ENCODE results near the gene QRICH2. TPM values are rescaled to one million over a fixed set of nuclear protein-coding genes. Genes with fewer than 3 reads are reported as not detected.

QRICH2 gene
- total and polyA plus RNA-seq, 2 of the 4 experiments (the other 2 are of a cell fraction), result 4.3 to 4.8 TPM

GRCh38 chr17:76296186-76296585 is 11.9 kb downstream of the QRICH2 start:
- H2BK120ac ChIP-seq (ENCODE audit: low read depth, low read length), result no peak overlapping the region
- no peak overlapping the region for H4K91ac ChIP-seq (ENCODE audit: insufficient read depth, low read depth, low read length)
- H3K4ac ChIP-seq (ENCODE audit: low read depth, low read length), result no peak overlapping the region
- no peak overlapping the region for H3K4me3 ChIP-seq (ENCODE audit: insufficient read depth, low read depth, low read length)
- CTCF ChIA-PET, result interaction anchor here (0.6 kb wide), 1 partner anchor 67 kb away, joined by 4 read pairs; no protein-coding TSS in a partner anchor
- dilution Hi-C loops (cut with HindIII; ENCODE audit: low sequenced_read_pairs, unreplicated experiment) (no loop called here), in situ Hi-C loops (cut with MboI; ENCODE audit: low sequenced_read_pairs) (loop anchor here (10.0 kb wide), 1 partner anchor 281 kb away; no protein-coding TSS in a partner anchor), intact Hi-C loops (cut with micrococcal nuclease) (loop anchor here (5.0 kb wide), 1 partner anchor 289 kb away; no protein-coding TSS in a partner anchor)
- no peak overlapping the region for H3K18ac ChIP-seq (ENCODE audit: low read depth, low read length)
- H2AK5ac ChIP-seq (ENCODE audit: low read depth, low read length), result no peak overlapping the region
- H2BK15ac ChIP-seq (ENCODE audit: low read depth, low read length), result no peak overlapping the region
- H4K20me1 ChIP-seq (ENCODE audit: insufficient read depth, low read length), result peaks cover 3% of the 10 kb centered on the region; the same call in 1 of the 2 replicates
- WGBS, 2 experiments (ENCODE audit: extremely low coverage in 2 of 2, insufficient read length in 1 of 2), result no CpG with 5 or more reads among the region's 4 CpGs
- H3K27me3 ChIP-seq (ENCODE audit: control insufficient read depth, insufficient read depth, low read length), result no peaks in the 10 kb centered on the region
- H3K79me1 ChIP-seq (ENCODE audit: low read depth in 1 of 2, low read length in 2 of 2), result peaks cover 0 to 15% of the 10 kb centered on the region in 2 experiments; a peak in 2 of 4 replicates
- H4K8ac ChIP-seq (ENCODE audit: low read depth in 2 of 2, low read length in 2 of 2), result no peak overlapping the region
- H3K9me1 ChIP-seq (ENCODE audit: insufficient read depth, low read length), result peaks cover 10% of the 10 kb centered on the region
- POLR2A ChIA-PET (ENCODE audit: unreplicated experiment), result no interaction called here
- BruUV-seq (replicated peaks), result no TSS peak
- H3K9me3 ChIP-seq (ENCODE audit: control insufficient read depth, insufficient read depth, low read length), result no peaks in the 10 kb centered on the region
- H2AK9ac ChIP-seq (replicated peaks; ENCODE audit: low read depth, low read length, poor library complexity), result no peak overlapping the region
- no peak for DNase-seq
- H4K5ac ChIP-seq (ENCODE audit: low read depth, low read length), result no peak overlapping the region
- H3K56ac ChIP-seq (ENCODE audit: extremely low read depth, insufficient read depth, low read length), result no peak overlapping the region
- H3K9ac ChIP-seq (ENCODE audit: low read depth, low read length), result no peak overlapping the region
- H2AFZ ChIP-seq (replicated peaks; ENCODE audit: low read length, poor library complexity), result no peak overlapping the region
- no peak overlapping the region for H3K23ac ChIP-seq (ENCODE audit: low read depth, low read length)
- no peak overlapping the region for H3K4me2 ChIP-seq (ENCODE audit: low read depth, low read length)
- H2BK5ac ChIP-seq (ENCODE audit: low read depth, low read length, poor library complexity, severe bottlenecking), result no peak overlapping the region
- H3K4me1 ChIP-seq (ENCODE audit: control insufficient read depth, insufficient read depth, low read length), result no peaks in the 10 kb centered on the region
- no peak overlapping the region for H2BK20ac ChIP-seq (ENCODE audit: low read depth, low read length)
- no peak; the same call in 1 of the 2 replicates for ATAC-seq (ENCODE audit: low read depth)
- no peak overlapping the region for H3K14ac ChIP-seq (replicated peaks; ENCODE audit: low read depth, low read length)
- TF ChIP-seq MAZ (IDR thresholded peaks at IDR 0.05; ENCODE audit: borderline replicate concordance, low read depth, low read length) (no peak), ELK1 (IDR thresholded peaks at IDR 0.05; ENCODE audit: borderline replicate concordance, low read depth, low read length) (no peak), NFE2L2 (IDR thresholded peaks at IDR 0.05; ENCODE audit: low read depth, low read length) (no peak), POLR2A (IDR thresholded peaks at IDR 0.05; ENCODE audit: low read depth, low read length) (no peak), CTCF (conservative IDR thresholded peaks at IDR 0.05; ENCODE audit: low read depth, low read length) (no peak), BHLHE40 (IDR thresholded peaks at IDR 0.05; ENCODE audit: low read depth, low read length) (no peak), USF2 (IDR thresholded peaks at IDR 0.05; ENCODE audit: low read depth, low read length) (no peak), MXI1 (IDR thresholded peaks at IDR 0.05; ENCODE audit: borderline replicate concordance, low read depth, low read length) (no peak), RCOR1 (IDR thresholded peaks at IDR 0.05; ENCODE audit: insufficient replicate concordance, low read length) (no peak), RAD21 (IDR thresholded peaks at IDR 0.05; ENCODE audit: low read length) (no peak), MAFK (IDR thresholded peaks at IDR 0.05; ENCODE audit: low read depth, low read length) (no peak), RFX5 (IDR thresholded peaks at IDR 0.05; ENCODE audit: low read depth, low read length) (no peak), SMC3 (IDR thresholded peaks at IDR 0.05; ENCODE audit: low read depth, low read length) (no peak), CEBPB (IDR thresholded peaks at IDR 0.05; ENCODE audit: low read depth, low read length) (no peak), CHD1 (IDR thresholded peaks at IDR 0.05; ENCODE audit: low read depth, low read length) (no peak), FOS (IDR thresholded peaks at IDR 0.05; ENCODE audit: low read depth, low read length) (no peak)
- H3K27ac ChIP-seq (ENCODE audit: insufficient read depth, low read length), result no peak overlapping the region
- H3K36me3 ChIP-seq (ENCODE audit: control insufficient read depth, insufficient read depth, low read length), result peaks cover 19% of the 10 kb centered on the region
